GM18858 (cell line): ENCODE results near the gene UBE2V1.

Experiments
- ATAC-seq: cut with Tn5 transposase; IDR thresholded peaks from one replicate; pipeline ENCODE4 v1.9.1; 2021; ENCODE audit not compliant: unreplicated experiment

UBE2V1 gene

GRCh38 chr20:50049442-50050026 is 63.4 kb downstream of the UBE2V1 start:
- ATAC-seq: no peak

DNA sequence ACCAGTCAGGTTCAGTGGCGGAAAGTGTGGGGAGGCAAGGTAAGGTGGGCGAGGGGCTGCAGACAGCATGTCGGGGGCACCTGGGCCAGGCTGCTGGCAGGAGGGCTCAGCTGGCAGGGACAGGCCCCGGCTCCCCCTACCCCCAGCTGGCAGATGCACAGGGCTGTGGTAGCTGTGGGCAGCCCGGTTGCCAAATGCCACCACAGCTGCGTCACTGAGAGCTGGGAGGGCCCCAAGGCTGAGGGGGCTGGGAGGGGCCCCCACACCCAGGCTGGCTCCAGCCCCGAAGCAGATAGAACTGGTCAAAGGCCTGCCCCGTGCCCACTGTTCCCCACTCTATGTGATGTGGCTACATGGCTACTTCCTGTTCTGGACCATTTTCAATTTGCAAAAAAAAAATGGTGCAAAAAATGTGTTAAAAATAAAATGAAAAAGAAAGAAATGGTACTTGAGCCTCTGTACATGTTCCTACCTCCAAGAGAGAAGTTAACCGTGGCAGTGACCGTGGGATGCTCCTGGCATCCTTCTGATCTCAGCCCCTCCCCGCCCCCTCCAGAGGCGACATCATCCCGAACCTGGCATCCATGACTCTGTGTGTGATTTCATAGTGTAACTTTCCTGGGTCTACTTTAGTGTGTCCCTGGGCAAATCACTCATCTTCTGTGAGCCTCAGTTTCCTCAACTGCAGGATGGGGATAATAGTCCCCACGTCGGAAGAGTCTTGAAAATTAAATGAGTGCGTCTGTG is 64.4 kb downstream of the UBE2V1 start:
- no peak for ATAC-seq

GRCh38 chr20:50044353-50044960 is 68.5 kb downstream of the UBE2V1 start:
- no peak for ATAC-seq

GRCh38 chr20:50043573-50044352 is 69.2 kb downstream of the UBE2V1 start:
- no peak for ATAC-seq

GRCh38 chr20:50042370-50043313 is 70.3 kb downstream of the UBE2V1 start:
- ATAC-seq: no peak

DNA sequence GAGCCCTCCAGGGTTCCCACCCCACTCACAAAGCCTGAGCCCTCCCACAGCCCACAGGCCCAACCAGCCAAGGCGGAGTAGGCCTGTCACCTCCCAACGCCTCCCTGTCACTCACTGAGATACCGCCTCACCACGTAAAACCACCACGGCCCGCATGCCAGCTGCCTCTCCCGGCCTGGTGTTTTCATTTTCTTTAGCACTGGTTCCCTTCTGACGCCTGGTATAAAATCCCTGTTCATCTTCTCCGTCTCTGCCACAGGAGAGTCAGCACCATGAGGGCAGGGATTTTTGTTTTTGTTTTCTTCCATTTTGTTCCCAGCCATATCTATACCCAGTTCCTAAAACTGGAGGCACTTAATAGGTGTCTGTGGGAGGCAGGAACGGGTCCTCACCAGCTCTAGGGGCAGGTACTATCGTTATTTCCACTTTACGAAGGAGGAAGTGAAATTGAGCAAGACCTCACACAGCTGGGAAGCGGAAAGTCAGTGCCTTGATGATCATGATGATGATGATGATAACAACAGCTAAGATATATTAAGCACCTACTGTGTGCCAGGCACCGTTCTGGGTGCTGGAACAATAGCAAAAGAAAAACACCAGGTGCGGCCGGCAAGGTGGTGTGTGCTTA is 71.6 kb downstream of the UBE2V1 start:
- ATAC-seq: no peak

DNA sequence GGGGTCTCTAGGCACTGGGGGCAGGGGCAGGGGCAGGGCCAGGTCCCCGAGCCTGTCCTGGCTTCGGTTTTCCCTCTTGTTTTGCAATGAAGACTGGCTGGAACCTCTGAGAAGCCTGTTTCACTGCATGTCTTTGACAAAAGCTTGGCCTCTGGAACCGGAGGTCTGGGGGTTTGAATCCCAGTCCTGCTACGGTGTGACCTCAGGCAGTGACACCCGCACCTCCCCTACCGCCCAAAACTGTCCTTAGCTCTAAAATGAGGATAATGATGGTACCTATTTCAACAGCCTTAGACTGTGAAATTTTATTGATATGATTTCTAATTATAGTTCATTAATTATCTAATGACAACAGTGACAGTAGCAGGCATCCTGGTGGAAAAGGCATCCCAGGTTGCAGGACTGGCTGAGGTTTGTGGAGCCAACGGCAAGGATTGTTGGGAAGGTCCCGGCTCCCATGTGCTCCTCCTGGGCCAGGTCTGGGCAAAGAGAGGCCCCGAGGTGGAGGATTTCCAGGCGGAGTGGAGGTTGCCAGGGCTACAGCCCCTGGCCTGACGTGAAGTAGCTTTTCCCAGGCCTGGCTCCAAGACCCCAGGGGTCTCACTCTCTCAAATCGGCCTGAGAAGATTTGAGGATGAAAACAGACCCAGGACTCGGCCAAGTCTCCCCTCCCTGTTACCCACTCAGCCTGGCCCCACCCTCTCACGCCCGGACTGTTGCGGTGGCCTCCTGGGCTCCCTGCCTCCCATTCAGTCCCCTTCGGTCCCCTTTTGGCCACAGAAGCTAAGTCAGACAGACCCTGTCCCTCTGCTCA is 72.3 kb downstream of the UBE2V1 start:
- no peak for ATAC-seq

DNA sequence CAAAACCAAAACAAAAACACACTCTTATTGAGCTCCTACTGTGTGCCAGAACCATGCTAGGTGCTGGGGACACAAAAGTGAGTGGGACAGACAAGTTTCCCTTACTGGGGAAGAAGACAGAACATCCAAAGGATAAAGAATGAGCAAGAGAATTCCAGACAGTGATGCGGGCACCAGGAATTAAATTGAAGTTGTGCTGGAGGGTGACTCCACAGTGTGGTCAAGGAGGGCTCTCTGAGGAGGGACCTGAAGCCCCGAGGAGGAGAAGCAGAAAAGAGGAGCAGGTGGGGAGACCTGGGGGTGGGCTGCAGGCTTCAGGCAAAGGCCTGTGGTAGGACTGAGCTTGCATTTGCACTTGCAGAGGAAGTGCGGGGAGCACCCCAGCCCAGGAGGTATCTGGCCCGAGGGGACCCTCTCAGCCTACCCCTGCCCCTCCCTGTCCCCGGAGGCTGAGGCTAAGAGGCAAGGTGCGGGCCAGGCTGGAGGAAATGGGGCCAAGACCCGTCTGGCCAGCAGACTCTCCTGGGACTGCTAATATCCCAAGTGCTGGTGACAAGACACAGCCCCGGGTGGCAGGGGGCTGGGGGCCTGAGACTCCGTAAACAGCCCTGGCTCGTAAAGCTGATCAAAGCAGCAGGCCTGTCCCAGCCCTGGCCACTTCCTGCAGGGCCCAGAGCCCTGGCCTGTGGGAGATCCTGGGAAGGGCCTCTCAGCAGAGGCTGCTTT is 73.1 kb downstream of the UBE2V1 start:
- ATAC-seq: no peak

DNA sequence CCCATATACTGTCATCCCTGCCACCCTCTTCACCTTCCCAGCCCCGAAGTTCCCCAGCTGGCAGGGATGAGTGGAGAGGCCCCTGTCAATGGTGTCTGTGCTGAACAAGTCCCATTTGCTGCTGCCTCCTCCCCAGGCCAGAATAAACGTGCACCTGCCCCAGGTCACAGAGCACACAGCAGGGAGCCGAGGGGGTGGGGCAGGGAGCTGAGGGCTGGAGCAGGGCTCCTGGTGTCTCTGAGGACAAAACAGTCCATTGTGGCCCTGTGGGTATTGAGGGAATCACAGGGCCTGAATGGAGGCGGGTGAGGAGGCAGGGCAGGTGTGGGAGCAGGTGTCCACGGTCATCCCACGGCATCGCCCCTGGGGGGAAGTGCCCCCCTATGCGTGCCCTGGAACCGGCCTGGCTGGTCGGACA is 74.4 kb downstream of the UBE2V1 start:
- ATAC-seq: no peak

DNA sequence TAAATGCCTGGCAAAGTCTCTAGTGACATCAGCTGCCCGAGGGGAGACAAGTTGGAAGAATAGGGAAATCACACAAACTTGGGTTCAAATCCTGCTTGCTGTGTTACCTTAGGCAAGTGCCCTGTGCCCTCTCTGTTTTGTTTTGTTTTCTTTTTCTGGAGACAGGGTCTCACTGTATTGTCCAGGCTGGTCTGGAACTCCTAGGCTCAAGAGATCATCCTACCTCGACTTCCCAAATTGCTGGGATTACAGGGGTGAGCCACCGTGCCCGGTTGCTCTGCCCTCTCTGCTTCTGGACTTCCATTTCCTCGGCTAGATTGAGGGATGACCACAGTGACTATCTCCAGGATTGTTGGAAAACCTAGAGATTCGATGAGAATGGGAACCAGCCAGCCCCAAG is 74.8 kb downstream of the UBE2V1 start:
- no peak for ATAC-seq

GRCh38 chr20:50037575-50037974 is 75.4 kb downstream of the UBE2V1 start:
- no peak for ATAC-seq

DNA sequence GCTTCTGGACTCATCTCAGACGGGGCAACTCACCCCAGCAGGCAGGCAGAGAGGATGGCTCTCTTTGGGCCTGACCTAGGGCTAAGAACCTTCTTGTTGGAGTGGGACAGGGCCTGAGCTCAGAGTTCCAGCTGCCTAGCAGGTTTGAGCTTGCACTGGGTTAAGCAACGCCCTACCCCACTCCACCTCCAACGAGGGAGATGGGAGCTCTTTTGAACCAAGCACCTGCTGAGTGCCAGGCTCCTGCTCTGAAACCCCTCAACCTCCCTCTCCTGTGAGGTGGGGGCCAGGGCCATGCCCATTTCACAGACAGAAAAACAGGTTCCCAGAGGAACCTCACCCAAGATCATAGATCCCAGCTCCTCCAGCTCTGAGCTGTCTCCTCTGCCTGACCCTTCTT is 75.8 kb downstream of the UBE2V1 start:
- no peak for ATAC-seq

GRCh38 chr20:50036703-50037102 is 76.2 kb downstream of the UBE2V1 start:
- ATAC-seq: no peak

- ATAC-seq: no peak
These were observed 78.3 kb downstream of the UBE2V1 start for GRCh38 chr20:50034567-50035180.

- ATAC-seq: no peak
These were observed 79.8 kb downstream of the UBE2V1 start for GRCh38 chr20:50032955-50033666.
